ENCODE results near the gene ESYT3.
"Not testable (repeated sequence)": the region's sequence is repeated elsewhere in the genome, so short reads cannot be mapped to it uniquely, and the experiment has no call there.

ESYT3 gene

GRCh38 chr3:138408751-138409570 lies 25.5 kb upstream of the ESYT3 start:
- DNase-seq, result no peak

GRCh38 chr3:138412821-138413551 lies 21.4 kb upstream of the ESYT3 start:
- no peak for DNase-seq

GRCh38 chr3:138416236-138416635 lies 18.2 kb upstream of the ESYT3 start:
- DNase-seq, result not testable (repeated sequence)

- peak; percentile 40 for DNase-seq
Measured at GRCh38 chr3:138417559-138417982, 16.8 kb upstream of the ESYT3 start.

- DNase-seq, result no peak
Measured at GRCh38 chr3:138418601-138419206, 15.7 kb upstream of the ESYT3 start.

GRCh38 chr3:138423316-138423715 lies 11.1 kb upstream of the ESYT3 start:
- DNase-seq, result no peak

- no peak for DNase-seq
Measured at GRCh38 chr3:138424323-138424722, 10.1 kb upstream of the ESYT3 start.

- DNase-seq, result no peak
Measured at GRCh38 chr3:138426211-138426610, 8.2 kb upstream of the ESYT3 start.

- DNase-seq, result not testable (repeated sequence)
Measured at GRCh38 chr3:138426754-138427153, 7.7 kb upstream of the ESYT3 start.

GRCh38 chr3:138429665-138430064 lies 4.8 kb upstream of the ESYT3 start:
- no peak for DNase-seq

- no peak for DNase-seq
Measured at GRCh38 chr3:138432576-138433240, 1.7 kb upstream of the ESYT3 start.

GRCh38 chr3:138433892-138434275 lies 532 bp upstream of the ESYT3 start:
- DNase-seq, result no peak

- no peak for DNase-seq
Measured at GRCh38 chr3:138434875-138435772, 708 bp downstream of the ESYT3 start.

- no peak for DNase-seq
Measured at GRCh38 chr3:138435840-138436239, 1.4 kb downstream of the ESYT3 start.

GRCh38 chr3:138437281-138437680 lies 2.9 kb downstream of the ESYT3 start:
- no peak for DNase-seq

- DNase-seq, result no peak
Measured at GRCh38 chr3:138438896-138439295, 4.5 kb downstream of the ESYT3 start.

- DNase-seq, result no peak
Measured at GRCh38 chr3:138439646-138440045, 5.2 kb downstream of the ESYT3 start.

- DNase-seq, result no peak
Measured at GRCh38 chr3:138440121-138440521, 5.7 kb downstream of the ESYT3 start.

- no peak for DNase-seq
Measured at GRCh38 chr3:138440596-138440995, 6.2 kb downstream of the ESYT3 start.

- DNase-seq, result no peak
Measured at GRCh38 chr3:138441256-138441655, 6.8 kb downstream of the ESYT3 start.

- DNase-seq, result no peak
Measured at GRCh38 chr3:138441742-138442141, 7.3 kb downstream of the ESYT3 start.

GRCh38 chr3:138442433-138442832 lies 8.0 kb downstream of the ESYT3 start:
- DNase-seq, result no peak

Measured in GOT3 (cell line).